Natural killer cell (primary cell): ENCODE results near the gene GULP1. TPM values are rescaled to one million over a fixed set of nuclear protein-coding genes. Genes with fewer than 3 reads are reported as not detected.

ENCODE experiments used
- ATAC-seq, 3 donors: fragments of 150-1000 bp in 2 of 3; fragments of 200-7000 bp in 1 of 3; cut with Tn5 transposase; 1 replicate in 1 of 3; 2 replicates in 2 of 3; pipeline ENCODE4 v1.10.0; 2021; ENCODE audit warnings: mild to moderate bottlenecking in 2 of 3, moderate library complexity in 2 of 3
- DNase-seq, 2 donors: peaks; one replicate each; pipeline versions ENCODE4 v3.0.0 to v3.0.0-alpha.2; 2013 to 2021; ENCODE audit warnings: mixed read lengths in 1 of 2
- H3K27ac ChIP-seq: one replicate; pipeline ENCODE4 v1.5.1; 2013; ENCODE audit warnings: mild to moderate bottlenecking, low read length
- H3K27me3 ChIP-seq: one replicate; pipeline ENCODE4 v1.6.1; 2013; ENCODE audit warnings: low read length; ENCODE audit not compliant: control insufficient read depth, insufficient read depth
- H3K36me3 ChIP-seq: one replicate; pipeline ENCODE4 v1.6.1; 2013; ENCODE audit warnings: low read length; ENCODE audit not compliant: control insufficient read depth, insufficient read depth
- H3K4me1 ChIP-seq: one replicate; pipeline ENCODE4 v1.6.1; 2013; ENCODE audit warnings: low read length; ENCODE audit not compliant: control insufficient read depth, insufficient read depth
- H3K4me3 ChIP-seq: one replicate; pipeline ENCODE4 v1.5.1; 2013; ENCODE audit warnings: low read length
- H3K9me3 ChIP-seq: one replicate; pipeline ENCODE4 v1.6.1; 2013; ENCODE audit warnings: low read length; ENCODE audit not compliant: control insufficient read depth, insufficient read depth
- H3K27ac Mint-ChIP-seq, 2 donors: one replicate each; pipeline ENCODE4 v1.8.0; 2022; ENCODE audit warnings: mild to moderate bottlenecking in 2 of 2, mixed read lengths in 2 of 2, moderate library complexity in 1 of 2
- H3K27me3 Mint-ChIP-seq, 2 donors: one replicate each; pipeline ENCODE4 v1.8.0; 2022; ENCODE audit warnings: low read depth in 2 of 2, mixed read lengths in 2 of 2
- H3K36me3 Mint-ChIP-seq: one replicate; pipeline ENCODE4 v1.8.0; 2022; ENCODE audit warnings: mixed read lengths
- H3K4me1 Mint-ChIP-seq, 2 donors: one replicate each; pipeline ENCODE4 v1.8.0; 2022; ENCODE audit warnings: mixed read lengths in 2 of 2
- H3K4me3 Mint-ChIP-seq: one replicate; pipeline ENCODE4 v1.8.0; 2022; ENCODE audit warnings: mild to moderate bottlenecking, moderate library complexity, mixed read lengths
- H3K9me3 Mint-ChIP-seq, 2 donors: one replicate each; pipeline ENCODE4 v1.8.0; 2022; ENCODE audit warnings: mixed read lengths in 2 of 2
- CTCF ChIP-seq: fragments of 200-600 bp; IDR thresholded peaks from one replicate; pipeline ENCODE4 v1.8.0; 2022; ENCODE audit warnings: antibody characterized with exemption
- WGBS: methylation state at CpG from one replicate; pipeline ENCODE4 v1.1.7; 2013; ENCODE audit warnings: missing lambda C conversion rate; ENCODE audit not compliant: insufficient coverage; 5-methylcytosine and 5-hydroxymethylcytosine counted together
- intact Hi-C: fragments of 100-400 bp; cut with micrococcal nuclease; formaldehyde crosslinking; loops from one replicate; pipeline ENCODE4 v1.14.2; 2022
- total RNA-seq, 4 donors: library from RNA; stranded (reverse); fragments of 120-200 nt in 1 of 4; gene quantifications; one replicate each; pipeline versions ENCODE4 v1.2.3 to v1.2.4, GENCODE V29; 2013 to 2022

Gene GULP1
- total RNA-seq, 3 donors from 2014 or later (not counting 1 experiment from before 2014, with no cell fraction given), result not detected

GRCh38 chr2:188522517-188522916, 230.8 kb downstream of the GULP1 start:
- Histone ChIP-seq H3K36me3 (no peaks in the 10 kb centered on the region), H3K4me3 (no peak overlapping the region), H3K4me1 (no peaks in the 10 kb centered on the region), H3K27me3 (no peaks in the 10 kb centered on the region), H3K27ac (no peak overlapping the region), H3K9me3 (no peaks in the 10 kb centered on the region)
- Mint-ChIP-seq H3K36me3 (no peaks in the 10 kb centered on the region), H3K27ac (no peak overlapping the region), H3K27me3 (no peaks in the 10 kb centered on the region), H3K9me3 (peaks cover 3% of the 10 kb centered on the region in 2 donors), H3K4me3 (no peak overlapping the region), H3K4me1 (no peaks in the 10 kb centered on the region)
- no peak for TF ChIP-seq CTCF
- intact Hi-C loops, result loop anchor here (10.0 kb wide), 1 partner anchor 892 kb away; no protein-coding TSS in a partner anchor
- ATAC-seq, result no peak
- DNase-seq, result no peak

- Histone ChIP-seq H3K4me1 (no peaks in the 10 kb centered on the region), H3K27ac (no peak overlapping the region), H3K9me3 (no peaks in the 10 kb centered on the region), H3K27me3 (no peaks in the 10 kb centered on the region), H3K36me3 (no peaks in the 10 kb centered on the region), H3K4me3 (no peak overlapping the region)
- peaks cover 3% of the 10 kb centered on the region in 2 donors for H3K9me3 Mint-ChIP-seq
- H3K36me3 Mint-ChIP-seq, result no peaks in the 10 kb centered on the region
- intact Hi-C loops, result loop anchor here (10.0 kb wide), 1 partner anchor 891 kb away; no protein-coding TSS in a partner anchor
- no peak for TF ChIP-seq CTCF
- H3K4me1 Mint-ChIP-seq, result no peaks in the 10 kb centered on the region
- no CpG with 5 or more reads among the region's 1 CpG for WGBS
- H3K4me3 Mint-ChIP-seq, result no peak overlapping the region
- no peak overlapping the region for H3K27ac Mint-ChIP-seq
- no peak for ATAC-seq
- no peak for DNase-seq
- no peaks in the 10 kb centered on the region for H3K27me3 Mint-ChIP-seq
Observed at GRCh38 chr2:188523919-188524318, 232.2 kb downstream of the GULP1 start.

- H3K4me3 Mint-ChIP-seq, result no peak overlapping the region
- H3K4me1 Mint-ChIP-seq, result no peaks in the 10 kb centered on the region
- Histone ChIP-seq H3K27ac (no peak overlapping the region), H3K27me3 (no peaks in the 10 kb centered on the region), H3K4me3 (no peak overlapping the region), H3K4me1 (no peaks in the 10 kb centered on the region), H3K36me3 (no peaks in the 10 kb centered on the region), H3K9me3 (no peaks in the 10 kb centered on the region)
- no peak for TF ChIP-seq CTCF
- H3K36me3 Mint-ChIP-seq, result no peaks in the 10 kb centered on the region
- ATAC-seq, result no peak
- H3K27me3 Mint-ChIP-seq, result no peaks in the 10 kb centered on the region
- WGBS, result no CpG with 5 or more reads among the region's 2 CpGs
- peaks cover 3% of the 10 kb centered on the region in 2 donors for H3K9me3 Mint-ChIP-seq
- intact Hi-C loops, result loop anchor here (10.0 kb wide), 1 partner anchor 890 kb away; no protein-coding TSS in a partner anchor
- H3K27ac Mint-ChIP-seq, result no peak overlapping the region
- peak in 1 of 2 donors; percentile 42 for DNase-seq
Observed at GRCh38 chr2:188524519-188525113, 232.9 kb downstream of the GULP1 start.

- Mint-ChIP-seq H3K27me3 (no peaks in the 10 kb centered on the region), H3K27ac (no peak overlapping the region), H3K36me3 (no peaks in the 10 kb centered on the region), H3K9me3 (peaks cover 0 to 4% of the 10 kb centered on the region in 2 donors), H3K4me1 (no peaks in the 10 kb centered on the region), H3K4me3 (no peak overlapping the region)
- Histone ChIP-seq H3K4me1 (no peaks in the 10 kb centered on the region), H3K9me3 (no peaks in the 10 kb centered on the region), H3K4me3 (no peak overlapping the region), H3K27me3 (no peaks in the 10 kb centered on the region), H3K27ac (no peak overlapping the region), H3K36me3 (no peaks in the 10 kb centered on the region)
- TF ChIP-seq CTCF, result no peak
- DNase-seq (no peak), ATAC-seq (no peak)
- intact Hi-C loops, result loop anchor here (10.0 kb wide), 1 partner anchor 888 kb away; no protein-coding TSS in a partner anchor
Observed at GRCh38 chr2:188526701-188527100, 235.0 kb downstream of the GULP1 start.
